Subcutaneous adipose tissue (tissue), 4 donors: ENCODE results near the gene PCSK1. TPM values are rescaled to one million over a fixed set of nuclear protein-coding genes. Genes with fewer than 3 reads are reported as not detected.

Source experiments
- CTCF ChIP-seq: fragments of 450-650 bp; IDR thresholded peaks from one replicate; pipeline ENCODE4 v1.5.1; 2016; ENCODE audit warnings: low read depth, mild to moderate bottlenecking, control low read depth, antibody characterized with exemption, moderate library complexity
- total RNA-seq, 4 donors: library from RNA; depleted of rRNA; stranded (reverse); fragments of >200 nt; gene quantifications; one replicate each; pipeline ENCODE4 v1.1.0, GENCODE V29; 2016

Gene PCSK1
- total RNA-seq, 4 donors from 2014 or later: 0.49 to 11.9 (median 2.5) TPM

GRCh38 chr5:96385538-96385937, 47.5 kb downstream of the PCSK1 start:
- TF ChIP-seq CTCF: no peak

- TF ChIP-seq CTCF: no peak
Observed at GRCh38 chr5:96384353-96384752, 48.7 kb downstream of the PCSK1 start.

GRCh38 chr5:96381526-96381925, 51.5 kb downstream of the PCSK1 start:
- no peak for TF ChIP-seq CTCF

- no peak for TF ChIP-seq CTCF
Observed at GRCh38 chr5:96379896-96380295, 53.2 kb downstream of the PCSK1 start.

- no peak for TF ChIP-seq CTCF
Observed at GRCh38 chr5:96377597-96377996, 55.5 kb downstream of the PCSK1 start.

- TF ChIP-seq CTCF: no peak
Observed at GRCh38 chr5:96377167-96377566, 55.9 kb downstream of the PCSK1 start.

DNA sequence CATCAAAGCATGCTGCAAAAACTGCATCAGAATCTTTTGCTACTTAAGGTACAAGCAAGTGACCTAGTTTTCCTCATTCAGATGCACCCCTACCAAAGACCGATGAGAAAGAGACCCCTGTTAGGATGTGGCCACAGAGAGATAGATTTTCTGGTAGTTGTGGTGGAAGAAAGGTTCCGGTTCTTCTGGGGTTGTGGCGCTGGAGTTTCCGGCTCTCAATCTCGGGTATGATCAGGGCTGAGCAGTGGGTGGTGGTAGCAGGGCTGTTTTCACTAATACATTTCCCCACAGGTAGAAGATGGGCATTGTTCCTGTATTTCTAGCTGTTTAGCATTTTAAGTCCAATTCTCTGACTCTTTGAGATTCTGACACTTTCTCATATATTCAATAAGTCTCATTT, 58.4 kb downstream of the PCSK1 start:
- TF ChIP-seq CTCF: no peak

- TF ChIP-seq CTCF: no peak
Observed at GRCh38 chr5:96373381-96373733, 59.7 kb downstream of the PCSK1 start.
